ENCODE data around the gene SNAI1.
"Not testable (repeated sequence)": the region's sequence is repeated elsewhere in the genome, so short reads cannot be mapped to it uniquely, and the experiment has no call there.

SNAI1 gene

GRCh38 chr20:49987015-49987867, 4.5 kb downstream of the SNAI1 start:
- DNase-seq: no peak

GRCh38 chr20:49987868-49988690, 5.3 kb downstream of the SNAI1 start:
- no peak for DNase-seq

- no peak for DNase-seq
These were observed 6.7 kb downstream of the SNAI1 start for GRCh38 chr20:49989234-49990065.

GRCh38 chr20:49990271-49990720, 7.5 kb downstream of the SNAI1 start:
- DNase-seq: no peak

GRCh38 chr20:49993301-49993751, 10.5 kb downstream of the SNAI1 start:
- no peak for DNase-seq

- no peak for DNase-seq
These were observed 12.8 kb downstream of the SNAI1 start for GRCh38 chr20:49995586-49995985.

- not testable (repeated sequence) for DNase-seq
These were observed 15.9 kb downstream of the SNAI1 start for GRCh38 chr20:49998478-49999188.

- no peak for DNase-seq
These were observed 16.5 kb downstream of the SNAI1 start for GRCh38 chr20:49999329-49999728.

- DNase-seq: not testable (repeated sequence)
These were observed 17.9 kb downstream of the SNAI1 start for GRCh38 chr20:50000548-50001222.

- no peak for DNase-seq
These were observed 19.1 kb downstream of the SNAI1 start for GRCh38 chr20:50001784-50002311.

GRCh38 chr20:50003253-50003656, 20.5 kb downstream of the SNAI1 start:
- DNase-seq: no peak

- no peak for DNase-seq
These were observed 21.4 kb downstream of the SNAI1 start for GRCh38 chr20:50004229-50004628.

GRCh38 chr20:50005471-50005981, 22.7 kb downstream of the SNAI1 start:
- DNase-seq: no peak

- DNase-seq: no peak
These were observed 24.6 kb downstream of the SNAI1 start for GRCh38 chr20:50007369-50007768.

GRCh38 chr20:50008007-50008406, 25.2 kb downstream of the SNAI1 start:
- no peak for DNase-seq

- no peak for DNase-seq
These were observed 27.0 kb downstream of the SNAI1 start for GRCh38 chr20:50009521-50010454.

GRCh38 chr20:50011597-50011996, 28.8 kb downstream of the SNAI1 start:
- DNase-seq: not testable (repeated sequence)

GRCh38 chr20:50012282-50013263, 29.8 kb downstream of the SNAI1 start:
- DNase-seq: no peak

GRCh38 chr20:50013976-50014375, 31.2 kb downstream of the SNAI1 start:
- DNase-seq: no peak

Measured in activated effector memory CD4-positive, alpha-beta T cell treated with Interleukin-2 at 50 U/mL for 16 hours (primary cell).